ENCODE data around the gene CHRNA7. TPM values are rescaled to one million over a fixed set of nuclear protein-coding genes. Genes with fewer than 3 reads are reported as not detected.

The CHRNA7 gene
- total RNA-seq, 1 donor from 2014 or later: not detected

GRCh38 chr15:32034106-32034505 is 3.8 kb downstream of the CHRNA7 start:
- Mint-ChIP-seq H3K27ac (no peak overlapping the region), H3K9me3 (no peaks in the 10 kb centered on the region), H3K27me3 (ENCODE audit: insufficient read depth) (peaks cover 34% of the 10 kb centered on the region), H3K36me3 (ENCODE audit: low read depth) (no peaks in the 10 kb centered on the region), H3K4me1 (ENCODE audit: low read depth) (no peaks in the 10 kb centered on the region), H3K4me3 (no peak overlapping the region)
- intact Hi-C loops (cut with micrococcal nuclease): no loop called here
- DNase-seq (ENCODE audit: low spot score): no peak

GRCh38 chr15:32035285-32035684 is 5.0 kb downstream of the CHRNA7 start:
- no peak overlapping the region for H3K4me3 Mint-ChIP-seq
- H3K27ac Mint-ChIP-seq: no peak overlapping the region
- H3K27me3 Mint-ChIP-seq (ENCODE audit: insufficient read depth): peaks cover 32% of the 10 kb centered on the region
- no peaks in the 10 kb centered on the region for H3K4me1 Mint-ChIP-seq (ENCODE audit: low read depth)
- DNase-seq (ENCODE audit: low spot score): no peak
- H3K9me3 Mint-ChIP-seq: no peaks in the 10 kb centered on the region
- no peaks in the 10 kb centered on the region for H3K36me3 Mint-ChIP-seq (ENCODE audit: low read depth)
- intact Hi-C loops (cut with micrococcal nuclease): no loop called here

DNA sequence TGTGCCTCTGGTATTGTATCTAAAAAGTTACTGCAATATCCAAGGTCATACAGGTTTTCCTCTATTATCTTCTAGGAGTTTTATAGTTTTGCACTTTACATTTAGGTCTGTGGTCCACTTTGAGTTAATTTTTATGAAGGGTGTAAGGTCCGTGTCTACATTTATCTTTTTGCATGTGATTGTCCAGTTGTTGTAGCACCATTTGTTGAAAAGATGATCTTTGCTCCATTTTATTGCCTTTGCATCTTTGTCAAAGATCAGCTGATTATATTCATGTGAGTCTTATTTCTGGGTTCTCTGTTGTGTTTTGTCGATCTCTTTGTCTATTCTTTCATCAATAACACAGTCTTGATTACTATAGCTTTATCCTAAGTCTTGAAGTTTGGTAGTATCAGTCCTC is 6.7 kb downstream of the CHRNA7 start:
- H3K36me3 Mint-ChIP-seq (ENCODE audit: low read depth): no peaks in the 10 kb centered on the region
- H3K27ac Mint-ChIP-seq: no peak overlapping the region
- H3K4me3 Mint-ChIP-seq: no peak overlapping the region
- intact Hi-C loops (cut with micrococcal nuclease): no loop called here
- H3K4me1 Mint-ChIP-seq (ENCODE audit: low read depth): no peaks in the 10 kb centered on the region
- no peak for DNase-seq (ENCODE audit: low spot score)
- peaks cover 21% of the 10 kb centered on the region for H3K27me3 Mint-ChIP-seq (ENCODE audit: insufficient read depth)
- H3K9me3 Mint-ChIP-seq: no peaks in the 10 kb centered on the region

DNA sequence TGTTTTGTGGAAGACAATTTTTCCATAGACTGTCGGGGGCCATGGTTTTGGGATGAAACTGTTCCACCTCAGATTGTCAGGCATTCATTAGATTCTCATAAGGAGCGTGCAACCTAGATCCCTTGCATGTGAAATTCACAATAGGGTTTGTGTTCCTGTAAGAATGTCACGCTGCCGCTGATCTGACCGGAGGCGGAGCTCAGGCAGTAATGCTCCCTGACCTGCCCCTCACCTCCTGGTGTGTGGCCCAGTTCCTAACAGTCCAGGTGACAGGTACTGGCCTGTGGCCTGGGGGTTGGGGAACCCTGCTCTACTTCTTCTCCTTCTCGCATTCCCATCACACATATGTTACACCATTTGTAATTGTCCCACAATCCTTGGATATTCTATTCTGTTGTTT is 11.0 kb downstream of the CHRNA7 start:
- DNase-seq (ENCODE audit: low spot score): no peak
- Mint-ChIP-seq H3K27ac (no peak overlapping the region), H3K4me3 (no peak overlapping the region), H3K9me3 (no peaks in the 10 kb centered on the region), H3K27me3 (ENCODE audit: insufficient read depth) (peaks cover 7% of the 10 kb centered on the region), H3K4me1 (ENCODE audit: low read depth) (no peaks in the 10 kb centered on the region), H3K36me3 (ENCODE audit: low read depth) (no peaks in the 10 kb centered on the region)
- intact Hi-C loops (cut with micrococcal nuclease): no loop called here

- intact Hi-C loops (cut with micrococcal nuclease): no loop called here
- H3K36me3 Mint-ChIP-seq (ENCODE audit: low read depth): no peaks in the 10 kb centered on the region
- H3K27me3 Mint-ChIP-seq (ENCODE audit: insufficient read depth): peaks cover 7% of the 10 kb centered on the region
- H3K4me1 Mint-ChIP-seq (ENCODE audit: low read depth): no peaks in the 10 kb centered on the region
- no peak overlapping the region for H3K4me3 Mint-ChIP-seq
- no peak overlapping the region for H3K27ac Mint-ChIP-seq
- DNase-seq (ENCODE audit: low spot score): no peak
- H3K9me3 Mint-ChIP-seq: no peaks in the 10 kb centered on the region
These were observed 12.1 kb downstream of the CHRNA7 start for GRCh38 chr15:32042269-32042972.

DNA sequence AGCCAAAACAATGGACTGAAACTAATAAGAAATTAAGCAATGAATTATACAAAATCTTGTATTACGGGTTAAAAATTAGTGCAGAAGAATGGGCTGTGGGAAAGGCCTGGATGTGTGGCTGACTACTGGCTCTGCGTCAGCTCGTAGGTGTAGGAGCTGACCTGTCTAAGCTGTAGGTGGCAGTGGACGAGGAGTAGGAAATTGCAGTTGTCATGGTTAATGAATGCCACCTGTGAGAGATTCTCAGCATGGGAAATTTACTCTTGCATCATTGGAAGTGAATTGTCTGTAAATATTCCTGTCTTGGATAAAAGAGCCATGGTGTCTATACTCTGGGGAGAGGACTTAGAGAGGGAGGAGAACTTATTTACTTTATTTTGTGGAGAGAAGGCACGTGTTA is 23.4 kb downstream of the CHRNA7 start:
- DNase-seq (ENCODE audit: low spot score): no peak
- no peaks in the 10 kb centered on the region for H3K4me1 Mint-ChIP-seq (ENCODE audit: low read depth)
- H3K9me3 Mint-ChIP-seq: no peaks in the 10 kb centered on the region
- H3K36me3 Mint-ChIP-seq (ENCODE audit: low read depth): no peaks in the 10 kb centered on the region
- intact Hi-C loops (cut with micrococcal nuclease): no loop called here
- no peak overlapping the region for H3K4me3 Mint-ChIP-seq
- no peak overlapping the region for H3K27ac Mint-ChIP-seq
- no peaks in the 10 kb centered on the region for H3K27me3 Mint-ChIP-seq (ENCODE audit: insufficient read depth)

DNA sequence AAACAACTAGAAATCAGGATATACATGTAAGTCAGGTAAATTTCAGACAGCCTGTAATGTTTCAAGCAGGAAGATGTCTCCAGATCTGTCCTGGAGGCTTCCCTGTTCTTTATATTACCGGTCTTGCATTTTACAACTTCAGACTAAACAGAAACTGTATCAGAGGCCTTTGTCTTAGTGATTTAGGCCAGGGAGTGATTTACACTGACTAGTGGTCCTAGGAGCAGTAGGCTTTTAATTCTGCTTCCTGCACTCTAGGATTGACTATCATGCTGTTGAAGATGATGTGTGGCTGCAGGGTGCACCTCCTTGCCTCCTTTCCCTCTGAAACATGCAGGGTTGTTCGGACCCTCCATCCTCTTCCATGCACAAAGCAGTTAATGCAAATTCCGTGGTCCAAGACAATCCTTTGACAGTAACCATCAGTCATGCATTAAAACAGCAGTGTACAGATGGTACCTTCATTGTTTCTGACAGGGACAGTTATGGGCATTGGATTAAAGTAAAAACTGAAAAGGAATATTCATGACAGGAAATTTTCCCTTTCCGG is 27.6 kb downstream of the CHRNA7 start:
- no peak for DNase-seq (ENCODE audit: low spot score)
- Mint-ChIP-seq H3K27ac (no peak overlapping the region), H3K9me3 (no peaks in the 10 kb centered on the region), H3K4me3 (no peak overlapping the region), H3K27me3 (ENCODE audit: insufficient read depth) (no peaks in the 10 kb centered on the region), H3K36me3 (ENCODE audit: low read depth) (no peaks in the 10 kb centered on the region), H3K4me1 (ENCODE audit: low read depth) (no peaks in the 10 kb centered on the region)
- intact Hi-C loops (cut with micrococcal nuclease): no loop called here

GRCh38 chr15:32060706-32061105 is 30.4 kb downstream of the CHRNA7 start:
- no peak overlapping the region for H3K4me3 Mint-ChIP-seq
- intact Hi-C loops (cut with micrococcal nuclease): no loop called here
- no peak for DNase-seq (ENCODE audit: low spot score)

DNA sequence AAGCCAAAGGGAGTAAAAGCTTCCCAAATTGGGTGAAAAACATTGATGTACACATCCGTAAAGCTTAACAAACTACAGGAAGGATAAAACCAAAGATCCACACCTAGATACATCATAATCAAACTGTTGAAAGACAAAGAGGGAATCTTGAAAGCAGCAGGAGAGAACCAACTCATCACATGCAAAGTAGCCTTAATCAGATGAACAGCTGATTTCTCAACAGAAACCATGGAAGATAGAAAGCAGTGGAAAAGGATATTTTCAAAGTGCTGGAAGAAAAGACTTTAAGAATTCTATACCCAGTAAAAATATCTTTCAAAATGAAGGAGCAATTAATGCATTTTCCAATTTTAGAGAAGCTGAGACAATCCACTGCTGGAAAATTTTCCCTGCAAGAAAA is 36.8 kb downstream of the CHRNA7 start:
- no peak overlapping the region for H3K4me3 Mint-ChIP-seq
- H3K27me3 Mint-ChIP-seq (ENCODE audit: insufficient read depth): no peaks in the 10 kb centered on the region
- peaks cover 1% of the 10 kb centered on the region for H3K36me3 Mint-ChIP-seq (ENCODE audit: low read depth)
- H3K9me3 Mint-ChIP-seq: peaks cover 28% of the 10 kb centered on the region
- H3K4me1 Mint-ChIP-seq (ENCODE audit: low read depth): no peaks in the 10 kb centered on the region
- DNase-seq (ENCODE audit: low spot score): no peak
- no peak overlapping the region for H3K27ac Mint-ChIP-seq
- intact Hi-C loops (cut with micrococcal nuclease): no loop called here

More at GRCh38 chr15:32060706-32061105, 30.4 kb downstream of the CHRNA7 start:
- no peak overlapping the region for H3K27ac Mint-ChIP-seq
- H3K27me3 Mint-ChIP-seq (ENCODE audit: insufficient read depth): no peaks in the 10 kb centered on the region
- no peaks in the 10 kb centered on the region for H3K9me3 Mint-ChIP-seq
- no peaks in the 10 kb centered on the region for H3K36me3 Mint-ChIP-seq (ENCODE audit: low read depth)
- H3K4me1 Mint-ChIP-seq (ENCODE audit: low read depth): no peaks in the 10 kb centered on the region

GRCh38 chr15:32089851-32090359 is 59.6 kb downstream of the CHRNA7 start:
- Mint-ChIP-seq H3K4me3 (no peak overlapping the region), H3K36me3 (ENCODE audit: low read depth) (no peaks in the 10 kb centered on the region), H3K27me3 (ENCODE audit: insufficient read depth) (no peaks in the 10 kb centered on the region), H3K27ac (no peak overlapping the region), H3K9me3 (no peaks in the 10 kb centered on the region), H3K4me1 (ENCODE audit: low read depth) (no peaks in the 10 kb centered on the region)
- intact Hi-C loops (cut with micrococcal nuclease): no loop called here
- no peak for DNase-seq (ENCODE audit: low spot score)

DNA sequence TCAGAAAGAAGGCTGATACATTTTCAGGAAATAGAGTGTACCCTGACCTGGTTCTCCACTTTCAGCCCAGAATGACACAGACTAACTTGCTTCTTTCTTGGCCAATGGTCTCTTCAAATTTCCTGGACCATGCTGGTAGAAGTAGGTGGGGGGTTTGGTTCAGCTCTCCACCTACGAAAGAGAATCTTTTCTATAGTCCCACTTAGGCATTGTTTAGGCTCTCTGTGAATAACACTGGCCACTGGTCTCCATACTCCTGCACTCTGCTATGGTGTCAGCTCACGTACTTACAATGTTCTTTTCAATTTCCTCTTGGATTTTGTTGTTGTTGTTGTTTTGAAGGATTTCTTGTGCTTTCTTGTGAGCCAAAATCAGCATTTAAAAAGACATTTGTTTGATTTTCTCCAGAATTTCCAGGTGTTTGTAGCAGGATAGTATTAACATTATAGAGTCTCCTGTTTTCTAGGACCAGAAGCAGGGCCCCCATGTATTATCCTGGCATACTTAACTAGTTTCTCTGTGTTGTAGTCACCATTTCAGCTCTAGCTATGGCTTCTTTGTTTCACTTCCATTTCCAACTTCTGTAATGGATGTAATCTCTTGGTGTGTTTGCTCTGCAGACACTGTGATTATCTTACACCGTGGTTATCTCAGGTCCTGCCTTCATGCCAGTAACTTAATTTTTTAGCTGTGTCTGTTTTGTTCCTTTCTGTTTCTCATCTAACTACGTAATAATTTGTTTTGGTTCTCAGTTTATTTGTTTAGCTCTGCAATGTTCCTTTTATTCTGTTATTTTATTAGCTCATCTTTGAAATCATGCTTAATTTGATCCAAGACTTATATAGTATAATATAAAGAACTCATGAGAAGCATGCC is 61.4 kb downstream of the CHRNA7 start:
- H3K36me3 Mint-ChIP-seq (ENCODE audit: low read depth): no peaks in the 10 kb centered on the region

GRCh38 chr15:32096213-32096612 is 65.9 kb downstream of the CHRNA7 start:
- H3K4me1 Mint-ChIP-seq (ENCODE audit: low read depth): no peaks in the 10 kb centered on the region
- no peak overlapping the region for H3K4me3 Mint-ChIP-seq
- H3K9me3 Mint-ChIP-seq: no peaks in the 10 kb centered on the region
- H3K27ac Mint-ChIP-seq: no peak overlapping the region
- no peaks in the 10 kb centered on the region for H3K36me3 Mint-ChIP-seq (ENCODE audit: low read depth)
- intact Hi-C loops (cut with micrococcal nuclease): no loop called here
- H3K27me3 Mint-ChIP-seq (ENCODE audit: insufficient read depth): no peaks in the 10 kb centered on the region
- no peak for DNase-seq (ENCODE audit: low spot score)

More for the DNA sequence above, 61.4 kb downstream of the CHRNA7 start:
- Mint-ChIP-seq H3K27ac (no peak overlapping the region), H3K4me1 (ENCODE audit: low read depth) (no peaks in the 10 kb centered on the region), H3K27me3 (ENCODE audit: insufficient read depth) (no peaks in the 10 kb centered on the region), H3K9me3 (no peaks in the 10 kb centered on the region), H3K4me3 (no peak overlapping the region)
- DNase-seq (ENCODE audit: low spot score): no peak
- intact Hi-C loops (cut with micrococcal nuclease): no loop called here

Measured in activated T-helper 1 cell treated with anti-CD3 and anti-CD28 coated beads, Interleukin-12 subunit alpha, Interleukin-12 subunit beta, Interleukin-2, Interleukin-4 antibody, amounts not matched to agents 30 ng/mL and 10 ng/mL and 1 ng/mL, durations not matched to agents 14 hours and 24 hours and 36 hours (primary cell).